Inferior parietal cortex (tissue), 1 donor: ENCODE data around the gene PRM2.

Source experiments
- DNase-seq: peaks from one replicate; pipeline ENCODE4 v3.0.0-alpha.2; 2016; ENCODE audit errors: extremely low spot score

PRM2 gene, protein sequence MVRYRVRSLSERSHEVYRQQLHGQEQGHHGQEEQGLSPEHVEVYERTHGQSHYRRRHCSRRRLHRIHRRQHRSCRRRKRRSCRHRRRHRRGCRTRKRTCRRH

DNA sequence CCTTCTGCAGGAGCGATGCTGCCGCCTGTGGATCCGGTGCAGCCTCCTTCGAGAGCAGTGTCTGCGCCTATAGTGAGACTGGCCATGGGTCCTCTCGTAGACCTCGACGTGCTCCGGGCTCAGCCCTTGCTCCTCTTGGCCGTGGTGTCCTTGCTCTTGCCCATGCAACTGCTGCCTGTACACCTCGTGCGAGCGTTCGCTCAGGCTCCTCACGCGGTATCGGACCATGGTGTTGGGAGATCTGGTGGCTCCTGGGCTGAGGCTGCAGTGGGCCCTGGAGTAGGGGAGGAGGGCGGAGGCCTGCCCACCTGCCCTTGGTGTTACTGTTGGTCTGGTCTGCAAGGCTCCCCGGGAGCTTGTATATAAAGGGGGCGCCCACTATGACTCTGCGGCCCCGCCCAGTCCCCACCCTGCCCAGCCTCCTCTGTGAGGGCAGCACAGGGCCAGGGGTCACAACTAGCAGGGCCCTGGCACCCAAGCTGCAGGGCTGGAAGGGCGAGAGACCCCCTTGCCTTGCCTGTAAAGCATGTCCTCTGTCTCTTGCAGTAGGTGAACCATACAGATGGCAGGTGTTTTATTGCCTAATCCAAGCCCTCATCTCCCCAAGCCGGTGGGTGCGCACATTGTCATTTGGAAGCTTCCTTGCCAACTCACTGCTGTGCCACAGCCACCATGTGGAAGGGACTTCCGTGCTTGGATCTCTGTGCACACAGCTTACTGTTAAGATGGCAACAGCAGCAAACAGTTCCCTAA lies at the start of gene PRM2:
Gene PRM2 (minus strand): TSS at position 338 of the 753 bp plus-strand sequence. CDS start 110 bp downstream, at position 228.
- no peak for DNase-seq

- DNase-seq, result no peak
Measured at GRCh38 chr16:11325404-11326083, 49.3 kb upstream of the PRM2 start.

GRCh38 chr16:11323551-11324336 lies 47.5 kb upstream of the PRM2 start:
- DNase-seq, result no peak

- no peak for DNase-seq
Measured at GRCh38 chr16:11322823-11323222, 46.5 kb upstream of the PRM2 start.

DNA sequence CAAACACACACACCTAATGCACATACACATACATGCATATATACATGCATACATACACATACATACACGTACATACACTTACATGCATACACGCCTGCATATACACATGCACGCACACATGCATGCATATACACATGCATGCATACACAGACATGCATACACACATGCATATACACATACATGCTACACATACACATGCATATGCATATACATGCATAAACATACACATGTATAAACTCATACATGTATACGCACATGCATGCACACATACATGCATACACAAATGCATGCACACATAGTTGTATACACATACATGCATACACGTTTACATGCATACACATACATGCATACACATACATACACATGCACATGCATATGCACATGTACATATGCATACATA lies 45.4 kb upstream of the PRM2 start:
- DNase-seq, result no peak

GRCh38 chr16:11320170-11320569 lies 43.9 kb upstream of the PRM2 start:
- DNase-seq, result no peak

DNA sequence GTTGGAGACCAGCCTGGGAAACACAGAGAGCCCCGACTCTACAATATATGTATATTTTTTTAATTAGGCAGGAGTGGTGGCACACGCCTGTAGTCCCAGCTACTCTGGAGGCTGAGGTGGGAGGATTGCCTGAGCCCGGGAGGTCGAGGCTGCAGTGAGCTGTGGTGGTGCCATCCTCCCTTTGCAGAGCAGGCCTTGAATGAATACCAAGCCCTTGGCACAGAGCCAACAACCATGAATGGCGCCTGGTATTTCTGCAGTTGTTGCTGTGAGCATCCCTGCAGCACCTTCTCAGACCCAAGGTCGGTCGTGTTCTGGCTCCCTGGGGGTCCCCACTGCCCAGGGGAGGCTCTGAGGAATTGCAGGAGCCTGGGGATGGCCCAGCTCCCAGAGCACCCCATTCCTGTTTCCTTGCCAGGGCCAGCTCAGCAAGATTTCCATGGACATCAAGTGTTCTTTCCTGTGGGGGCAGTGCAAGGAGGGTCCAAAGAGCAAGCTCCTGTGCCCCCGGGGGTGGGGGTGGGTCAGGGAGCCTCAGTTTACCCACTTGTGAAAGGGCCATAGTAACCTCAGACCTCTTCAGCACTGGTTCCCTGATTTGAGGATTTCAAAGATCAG lies 43.4 kb upstream of the PRM2 start:
- no peak for DNase-seq

DNA sequence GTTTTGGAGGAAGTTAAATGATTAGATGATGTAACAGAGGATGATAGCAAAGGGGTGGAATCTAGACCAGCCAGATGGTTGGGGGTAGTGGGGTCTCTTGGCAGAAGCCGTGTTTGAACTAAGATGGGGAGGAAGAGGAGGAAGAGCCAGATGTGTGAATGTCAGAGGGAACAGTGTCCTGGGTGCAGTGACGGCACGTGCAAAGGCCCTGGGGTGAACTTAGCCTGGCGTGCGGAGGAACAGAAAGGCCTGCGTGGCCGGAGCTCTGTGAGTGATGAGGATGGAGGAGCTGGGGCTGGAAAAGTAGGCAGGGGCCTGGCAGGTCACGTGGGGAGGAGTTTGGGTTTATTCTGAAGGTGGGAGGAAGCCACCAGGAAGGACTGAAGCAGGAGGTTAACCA lies 42.5 kb upstream of the PRM2 start:
- no peak for DNase-seq

DNA sequence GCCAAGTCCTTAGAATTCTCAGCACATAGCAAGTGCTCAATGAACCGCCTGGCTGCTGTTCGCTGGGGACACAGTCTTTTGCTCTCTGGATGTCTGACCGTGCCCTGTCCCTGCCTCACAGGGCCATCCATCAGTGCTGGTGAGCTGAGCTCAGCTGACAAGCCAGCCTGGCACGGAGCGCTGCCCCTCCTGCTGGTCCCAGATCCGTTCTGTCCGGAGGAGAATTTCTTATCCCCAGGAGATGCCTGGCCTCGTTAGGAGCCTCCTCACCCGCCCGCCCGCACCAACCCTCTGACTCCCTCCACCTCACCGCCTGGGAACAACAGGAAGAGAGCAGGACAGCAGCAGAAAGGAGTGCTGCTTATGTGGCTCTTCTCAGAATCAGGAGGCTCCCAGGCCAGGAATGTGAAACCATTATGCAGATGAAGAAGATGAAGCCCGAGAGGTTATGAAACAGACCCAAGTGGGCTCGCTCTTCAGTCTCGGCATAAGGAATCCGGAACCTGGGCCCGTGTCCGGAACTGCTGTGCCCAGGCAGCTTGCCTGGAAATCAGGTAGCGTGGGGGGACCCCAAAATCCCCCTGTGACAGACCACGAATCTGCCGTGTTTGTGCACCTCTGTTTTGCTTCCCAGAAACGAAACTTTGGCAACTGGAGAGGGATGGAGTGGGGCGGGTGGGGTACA lies 40.2 kb upstream of the PRM2 start:
- no peak for DNase-seq

- DNase-seq, result no peak
Measured at GRCh38 chr16:11315510-11315909, 39.2 kb upstream of the PRM2 start.

- no peak for DNase-seq
Measured at GRCh38 chr16:11314309-11314894, 38.1 kb upstream of the PRM2 start.

- no peak for DNase-seq
Measured at GRCh38 chr16:11313493-11314308, 37.4 kb upstream of the PRM2 start.

DNA sequence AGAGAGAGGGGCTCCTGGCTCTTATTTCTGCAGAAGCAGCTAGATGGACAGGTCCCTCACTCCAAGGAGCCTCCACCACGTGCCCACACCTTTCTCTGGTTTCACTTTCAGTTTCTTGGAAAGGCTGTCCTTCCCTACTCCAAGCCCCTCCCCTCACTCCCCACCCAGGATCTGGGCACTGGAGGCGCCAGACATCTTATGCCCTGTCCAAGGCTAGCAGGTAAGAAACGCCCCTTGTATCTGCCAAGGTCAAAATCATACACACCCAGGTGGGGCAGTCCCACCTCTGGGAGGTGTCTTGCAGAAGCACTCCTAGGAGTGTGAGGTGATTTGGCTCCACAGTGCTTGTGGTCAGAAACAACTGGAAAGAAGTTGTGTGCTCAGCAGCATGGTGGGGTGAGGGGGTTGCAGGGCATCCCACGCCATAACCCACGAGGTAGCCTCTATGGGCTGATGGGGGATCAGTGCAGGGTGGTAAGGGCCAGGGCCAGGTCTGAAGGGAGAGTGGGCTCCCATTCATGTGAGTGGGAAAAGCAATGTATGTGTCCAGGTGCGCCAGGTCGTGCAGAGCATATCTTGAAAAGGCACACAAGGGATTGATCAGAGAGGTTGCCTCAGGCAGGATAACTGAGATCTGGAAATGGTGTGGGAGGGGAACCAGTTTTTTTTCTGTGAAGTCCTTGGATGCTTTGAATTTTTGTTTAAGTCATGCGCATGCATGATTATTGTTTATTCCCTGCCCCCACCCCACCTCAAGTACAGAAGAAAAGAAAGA lies 36.6 kb upstream of the PRM2 start:
- no peak for DNase-seq

GRCh38 chr16:11310997-11311561 lies 34.8 kb upstream of the PRM2 start:
- no peak for DNase-seq

- DNase-seq, result no peak
Measured at GRCh38 chr16:11310634-11310977, 34.3 kb upstream of the PRM2 start.

GRCh38 chr16:11309895-11310633 lies 33.8 kb upstream of the PRM2 start:
- DNase-seq, result no peak

- DNase-seq, result no peak
Measured at GRCh38 chr16:11308493-11309283, 32.4 kb upstream of the PRM2 start.
